K562 (cell line): Measurements from ENCODE around the gene RDH14. TPM values are rescaled to one million over a fixed set of nuclear protein-coding genes. Genes with fewer than 3 reads are reported as not detected.

Experiments
- ETS1 ChIP-seq: conservative IDR thresholded peaks from 2 replicates; pipeline ENCODE4 v1.6.1; 2011; ENCODE audit warnings: low read depth, mild to moderate bottlenecking, low read length; ENCODE audit not compliant: control insufficient read depth
- HDGF ChIP-seq: fragments of 450-650 bp; IDR thresholded peaks from 2 replicates; pipeline ENCODE4 v1.6.1; 2016
- MAZ ChIP-seq, 2 experiments: fragments of 450-650 bp in 1 of 2; sonication (generic) in 1 of 2; formaldehyde crosslinking; IDR thresholded peaks in 1 of 2; conservative IDR thresholded peaks in 1 of 2; 2 replicates each; pipeline versions ENCODE4 v1.4.0 to v1.5.0; 2020; ENCODE audit warnings: mild to moderate bottlenecking in 1 of 2, missing genetic modification reagents in 1 of 2
- NR4A1 ChIP-seq, 2 experiments: fragments of 250-450 bp in 1 of 2; fragments of 450-650 bp in 1 of 2; sonication (Bioruptor Pico) in 1 of 2; IDR thresholded peaks; 2 replicates each; pipeline versions ENCODE4 v1.4.0 to v1.6.1; 2016 to 2020; ENCODE audit warnings: mild to moderate bottlenecking in 2 of 2, missing compliant biosample characterization in 1 of 2, missing genetic modification characterization in 1 of 2, moderate library complexity in 1 of 2
- PRMT5 ChIP-seq: sonication (generic); formaldehyde crosslinking; IDR thresholded peaks from 2 replicates; pipeline ENCODE4 v1.5.0; 2020; ENCODE audit warnings: missing genetic modification reagents
- SRF ChIP-seq, 2 experiments: fragments of 250-450, 450-650 bp in 1 of 2; sonication (Bioruptor Pico) in 1 of 2; sonication (generic) in 1 of 2; formaldehyde crosslinking; IDR thresholded peaks; 2 replicates each; pipeline versions ENCODE4 v1.5.0 to v1.5.1; 2020 to 2022; ENCODE audit warnings: mild to moderate bottlenecking in 1 of 2, missing genetic modification reagents in 1 of 2
- ZFX ChIP-seq: sonication (generic); formaldehyde crosslinking; IDR thresholded peaks from 2 replicates; pipeline ENCODE4 v1.8.0; 2022; ENCODE audit warnings: mild to moderate bottlenecking, missing genetic modification reagents, moderate library complexity
- ZNF143 ChIP-seq: sonication (generic); formaldehyde crosslinking; IDR thresholded peaks from 2 replicates; pipeline ENCODE4 v1.9.0; 2022; ENCODE audit warnings: mild to moderate bottlenecking, missing genetic modification reagents
- ZNF184 ChIP-seq: sonication (generic); formaldehyde crosslinking; IDR thresholded peaks from 2 replicates; pipeline ENCODE4 v1.5.0; 2020; ENCODE audit warnings: missing genetic modification reagents
- polyA plus RNA-seq, 8 experiments: library from polyadenylated mRNA; depleted of rRNA in 4 of 8; stranded (reverse) in 5 of 8; unstranded in 3 of 8; fragments of >200 nt; fragmentation: Nextera tagmentation in 2 of 8; fragmentation: Illumina TruSeq in 1 of 8; extraction: Ambion mirVana in 2 of 8; extraction: Trizol in 1 of 8; gene quantifications; 2 replicates each; pipeline versions ENCODE4 v1.2.1 to v1.2.3, GENCODE V29; 2011 to 2014; ENCODE audit warnings: inconsistent platforms in 1 of 8, missing spikeins in 1 of 8
- total RNA-seq, 7 experiments: library from RNA; depleted of rRNA in 6 of 7; stranded (reverse); fragments of >200 nt in 6 of 7; fragmentation: Illumina TruSeq in 2 of 7; extraction: Trizol in 2 of 7; gene quantifications; 2 replicates each; pipeline versions ENCODE4 v1.2.1 to v1.2.3, GENCODE V29; 2011 to 2021; ENCODE audit warnings: low replicate concordance in 1 of 7
- TF ChIP-seq, protein P1 (sequence below): fragments of 250-450 bp; sonication (Bioruptor Pico); IDR thresholded peaks from 2 replicates; pipeline ENCODE4 v1.5.0; 2020; ENCODE audit warnings: mild to moderate bottlenecking, borderline replicate concordance

RDH14 gene
- total and polyA plus RNA-seq, 9 of the 15 experiments (the other 6 are each of a cell fraction or from before 2014, with no cell fraction given), result 6.7 to 26.2 (median 20.9) TPM

GRCh38 chr2:18560031-18560796, at the start of gene RDH14 (continued):
- TF ChIP-seq NR4A1 (CRISPR knock-in tag; IDR thresholded peaks at IDR 0.05), result no peak
- no peak; the same call in 1 of the 2 replicates for TF ChIP-seq NR4A1 (tag; IDR thresholded peaks at IDR 0.05)
- TF ChIP-seq SRF (CRISPR knock-in tag; IDR thresholded peaks at IDR 0.05), result no peak
- peak; percentile 78; the same call in 1 of the 2 replicates for TF ChIP-seq ETS1
- TF ChIP-seq, protein P1, sequence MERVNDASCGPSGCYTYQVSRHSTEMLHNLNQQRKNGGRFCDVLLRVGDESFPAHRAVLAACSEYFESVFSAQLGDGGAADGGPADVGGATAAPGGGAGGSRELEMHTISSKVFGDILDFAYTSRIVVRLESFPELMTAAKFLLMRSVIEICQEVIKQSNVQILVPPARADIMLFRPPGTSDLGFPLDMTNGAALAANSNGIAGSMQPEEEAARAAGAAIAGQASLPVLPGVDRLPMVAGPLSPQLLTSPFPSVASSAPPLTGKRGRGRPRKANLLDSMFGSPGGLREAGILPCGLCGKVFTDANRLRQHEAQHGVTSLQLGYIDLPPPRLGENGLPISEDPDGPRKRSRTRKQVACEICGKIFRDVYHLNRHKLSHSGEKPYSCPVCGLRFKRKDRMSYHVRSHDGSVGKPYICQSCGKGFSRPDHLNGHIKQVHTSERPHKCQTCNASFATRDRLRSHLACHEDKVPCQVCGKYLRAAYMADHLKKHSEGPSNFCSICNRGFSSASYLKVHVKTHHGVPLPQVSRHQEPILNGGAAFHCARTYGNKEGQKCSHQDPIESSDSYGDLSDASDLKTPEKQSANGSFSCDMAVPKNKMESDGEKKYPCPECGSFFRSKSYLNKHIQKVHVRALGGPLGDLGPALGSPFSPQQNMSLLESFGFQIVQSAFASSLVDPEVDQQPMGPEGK, result no peak
- TF ChIP-seq HDGF, result no peak
- peak; percentile 99 for TF ChIP-seq ZFX (CRISPR knock-in tag)
- no peak for TF ChIP-seq ZNF184 (CRISPR knock-in tag)
- peak in 1 of 2 experiments; percentile 76; a peak in 1 of 4 replicates for TF ChIP-seq MAZ (CRISPR knock-in tag; conservative IDR thresholded peaks at IDR 0.05 in 1 of 2, IDR thresholded peaks at IDR 0.05 in 1 of 2)
- TF ChIP-seq PRMT5 (CRISPR knock-in tag), result no peak
- peak; percentile 96 for TF ChIP-seq ZNF143 (CRISPR knock-in tag)
